Stimulated activated CD8-positive, alpha-beta memory T cell treated with anti-CD3 and anti-CD28 coated beads, Interleukin-15, amount 100 ng/mL, for 24 hours (primary cell): ENCODE results near the gene ALDH2.
"Not testable (repeated sequence)": the region's sequence is repeated elsewhere in the genome, so short reads cannot be mapped to it uniquely, and the experiment has no call there.

Experiments used
- DNase-seq: peaks from one replicate; pipeline ENCODE4 v3.0.0-alpha.2; 2020; ENCODE audit warnings: low read depth

ALDH2 gene

GRCh38 chr12:111759271-111759670, 7.5 kb upstream of the ALDH2 start:
- DNase-seq: no peak

GRCh38 chr12:111759991-111760390, 6.7 kb upstream of the ALDH2 start:
- DNase-seq: no peak

GRCh38 chr12:111761099-111761498, 5.6 kb upstream of the ALDH2 start:
- DNase-seq: no peak

GRCh38 chr12:111761706-111762105, 5.0 kb upstream of the ALDH2 start:
- DNase-seq: no peak

- DNase-seq: not testable (repeated sequence)
Observed at GRCh38 chr12:111763552-111763951, 3.2 kb upstream of the ALDH2 start.

GRCh38 chr12:111764120-111764821, 2.5 kb upstream of the ALDH2 start:
- no peak for DNase-seq

- no peak for DNase-seq
Observed at GRCh38 chr12:111767362-111768158, 827 bp downstream of the ALDH2 start.

GRCh38 chr12:111768159-111768895, 1.6 kb downstream of the ALDH2 start:
- DNase-seq: no peak

- DNase-seq: no peak
Observed at GRCh38 chr12:111769599-111769998, 2.9 kb downstream of the ALDH2 start.

GRCh38 chr12:111773801-111774551, 7.2 kb downstream of the ALDH2 start:
- no peak for DNase-seq

GRCh38 chr12:111775205-111776193, 8.8 kb downstream of the ALDH2 start:
- DNase-seq: no peak

GRCh38 chr12:111776836-111777344, 10.2 kb downstream of the ALDH2 start:
- no peak for DNase-seq

- no peak for DNase-seq
Observed at GRCh38 chr12:111777345-111778045, 10.8 kb downstream of the ALDH2 start.

GRCh38 chr12:111780166-111780565, 13.4 kb downstream of the ALDH2 start:
- DNase-seq: no peak

GRCh38 chr12:111780615-111781014, 13.9 kb downstream of the ALDH2 start:
- no peak for DNase-seq

- no peak for DNase-seq
Observed at GRCh38 chr12:111781085-111781658, 14.4 kb downstream of the ALDH2 start.

- no peak for DNase-seq
Observed at GRCh38 chr12:111783046-111783445, 16.3 kb downstream of the ALDH2 start.

- no peak for DNase-seq
Observed at GRCh38 chr12:111784953-111785352, 18.2 kb downstream of the ALDH2 start.

GRCh38 chr12:111785651-111786050, 18.9 kb downstream of the ALDH2 start:
- no peak for DNase-seq
